A673 (cell line): ENCODE data around the gene SPNS3.

Source experiments
- CTCF ChIP-seq: fragments of 300-800, 200-600 bp; sonication (generic); conservative IDR thresholded peaks from 2 replicates; pipeline ENCODE4 v1.5.1; 2017; ENCODE audit warnings: low read depth, mild to moderate bottlenecking, antibody characterized with exemption, low read length, moderate library complexity, mixed read lengths
- EZH2 ChIP-seq: fragments of 200-600 bp; sonication (generic); IDR thresholded peaks from 2 replicates; pipeline ENCODE4 v1.6.1; 2017; ENCODE audit warnings: borderline replicate concordance, low read depth, mild to moderate bottlenecking, mixed read lengths, antibody characterized with exemption, low read length; ENCODE audit not compliant: poor library complexity, severe bottlenecking

DNA sequence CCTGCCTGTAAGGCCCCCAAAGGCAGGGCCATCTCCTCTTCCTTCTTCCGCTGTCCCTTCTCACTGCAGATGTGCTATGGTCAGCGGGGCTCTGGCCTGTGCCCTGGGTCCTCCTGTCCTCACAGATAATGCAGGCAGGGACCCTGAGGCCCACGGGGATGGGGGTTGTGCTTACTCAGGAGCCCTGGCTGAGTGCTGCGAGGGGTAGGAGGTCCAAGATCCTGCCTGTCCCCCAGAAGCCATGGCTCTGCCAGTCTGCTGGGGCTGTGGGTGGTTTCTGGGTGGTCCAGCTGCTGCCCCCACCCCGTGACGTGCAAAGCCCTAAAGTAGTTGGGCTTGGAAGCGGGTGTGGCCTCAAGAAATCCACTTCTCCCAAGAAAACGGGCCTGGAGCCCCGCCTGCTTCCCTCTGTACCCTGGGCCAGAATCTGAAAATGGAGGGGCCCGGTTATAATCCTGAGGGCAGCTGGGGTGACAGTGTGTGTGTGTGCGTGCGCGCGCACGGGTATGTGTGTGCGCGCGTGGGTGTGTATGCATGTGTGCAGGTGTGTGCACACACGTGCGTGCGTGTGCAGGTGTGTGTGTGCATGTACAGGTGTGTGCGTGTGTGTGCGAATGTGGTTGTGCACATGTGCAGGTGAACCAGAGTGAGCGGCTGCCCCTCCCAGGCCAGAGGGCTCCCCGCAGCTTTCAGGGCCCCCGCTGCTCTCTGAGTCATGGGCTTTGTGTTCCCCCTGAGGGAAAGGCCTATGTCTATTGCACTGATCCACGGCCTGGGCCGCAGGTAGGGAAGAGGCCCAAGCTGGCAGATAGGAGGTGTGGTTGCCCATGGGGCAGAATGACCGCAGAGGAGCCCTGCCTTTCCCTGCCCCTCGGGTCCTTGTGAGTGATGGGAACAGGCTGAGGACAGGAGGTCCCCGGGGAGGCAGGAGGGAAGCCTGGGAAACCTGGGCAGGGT is 78.7 kb downstream of the SPNS3 start:
- TF ChIP-seq CTCF (no peak), EZH2 (no peak)
